Motor neuron (in vitro differentiated cells): ENCODE measurements around the gene PRKAR2B. TPM values are rescaled to one million over a fixed set of nuclear protein-coding genes. Genes with fewer than 3 reads are reported as not detected.

ENCODE experiments used
- ATAC-seq, 8 experiments: fragments of 200-7000 bp; cut with Tn5 transposase; replicated peaks in 6 of 8; 2 replicates each; pipeline ENCODE4 v1.8.0; 2021; ENCODE audit warnings: mild to moderate bottlenecking in 8 of 8, moderate library complexity in 8 of 8
- H3K27ac ChIP-seq, 2 donors: fragments of 250-450 bp; sonication (Bioruptor Pico); 2 replicates each; pipeline ENCODE4 v1.9.0; 2021; ENCODE audit warnings: antibody characterized with exemption in 2 of 2, mild to moderate bottlenecking in 2 of 2, moderate library complexity in 1 of 2
- H3K4me1 ChIP-seq, 2 donors: fragments of 250-450 bp; sonication (Bioruptor Pico); replicated peaks in 1 of 2; 2 replicates each; pipeline ENCODE4 v1.6.1; 2021; ENCODE audit warnings: antibody characterized with exemption in 2 of 2, mild to moderate bottlenecking in 2 of 2, moderate library complexity in 1 of 2
- H3K4me3 ChIP-seq, 5 donors: fragments of 250-450 bp; sonication (Bioruptor Pico); 2 replicates each; pipeline ENCODE4 v1.9.0; 2021; ENCODE audit warnings: antibody characterized with exemption in 5 of 5, mild to moderate bottlenecking in 5 of 5, moderate library complexity in 4 of 5
- WGBS, 10 experiments: fragments of 450-650 bp; shearing (Covaris generic); methylation state at CpG; one replicate each; pipeline ENCODE4 v1.0.0; 2022; 5-methylcytosine and 5-hydroxymethylcytosine counted together
- in situ Hi-C, 9 experiments: fragments of 400-800 bp; cut with MboI; loops; one replicate each; pipeline ENCODE4 v1.15.0; 2021; ENCODE audit warnings: low sequenced_read_pairs in 9 of 9, low pct_unique_long_range_greater_than_20kb in 2 of 9; ENCODE audit not compliant: unreplicated experiment in 9 of 9
- total RNA-seq, 8 experiments: library from RNA; unstranded; fragments of 300-600 nt; gene quantifications; 2 replicates each; pipeline versions ENCODE4 v1.2.3 to v1.2.4, GENCODE V29; 2022

The PRKAR2B gene
- total RNA-seq, 8 experiments from 2014 or later: 17.7 to 43.8 (median 33.6) TPM

DNA sequence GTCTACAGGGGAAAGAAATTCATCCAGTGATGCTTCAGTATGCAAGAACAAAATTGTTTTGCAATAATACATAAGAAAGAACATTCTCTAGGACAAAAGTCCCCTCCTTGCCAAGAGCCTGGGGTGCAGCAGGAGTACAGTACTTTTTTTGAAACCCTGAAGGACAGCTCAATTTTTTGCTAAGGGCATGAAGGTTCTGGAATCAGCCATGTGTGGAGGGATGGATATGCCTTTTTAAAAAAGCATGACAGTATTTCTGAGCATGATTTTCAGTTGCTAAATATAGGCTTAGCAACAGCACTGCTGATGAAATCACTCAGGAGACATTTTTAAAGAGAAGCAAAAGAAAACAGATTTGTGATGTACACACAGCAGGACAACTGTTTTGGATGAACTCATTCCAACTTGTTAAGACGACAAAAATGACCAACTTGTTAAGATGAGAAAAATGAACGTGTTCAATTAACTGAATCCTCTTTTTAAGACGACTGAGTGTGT, 163.6 kb downstream of the PRKAR2B start:
- 12 to 100% (median 83%) methylated on average over 2 to 3 of the region's 3 CpGs; no CpG with 5 or more reads in 3 of the 10 experiments for WGBS, 10 experiments
- no peak overlapping the region for H3K4me3 ChIP-seq
- H3K27ac ChIP-seq: no peak overlapping the region
- ATAC-seq: peak in 3 of 8 experiments; percentile 26 to 71 (median 67)
- no peaks in the 10 kb centered on the region for H3K4me1 ChIP-seq
- in situ Hi-C loops: no loop called here

DNA sequence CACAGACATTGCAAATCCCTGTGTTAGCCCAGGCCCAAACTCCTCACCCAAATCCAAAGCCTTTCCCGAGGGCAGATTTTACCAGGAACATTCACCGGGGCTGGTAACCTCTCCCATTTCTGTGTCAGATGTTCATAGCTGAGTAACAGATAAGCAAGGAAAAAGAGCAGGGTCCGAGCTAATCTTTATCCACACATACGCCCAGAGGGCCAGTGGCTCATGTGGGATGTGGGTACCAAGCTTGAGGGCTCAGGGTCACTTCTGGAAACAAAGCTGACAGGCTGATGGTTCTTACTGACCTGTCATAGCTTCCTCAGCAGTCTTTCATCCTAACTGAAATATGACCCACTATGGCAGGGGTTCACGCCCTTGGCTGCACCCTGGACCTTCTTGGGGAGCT, 164.1 kb downstream of the PRKAR2B start:
- Histone ChIP-seq H3K27ac (no peak overlapping the region), H3K4me3 (no peak overlapping the region), H3K4me1 (no peaks in the 10 kb centered on the region)
- in situ Hi-C loops: no loop called here
- no peak for ATAC-seq
- 67 to 100% (median 100%) methylated on average over 1 to 4 of the region's 5 CpGs; no CpG with 5 or more reads in 3 of the 10 experiments for WGBS, 10 experiments

DNA sequence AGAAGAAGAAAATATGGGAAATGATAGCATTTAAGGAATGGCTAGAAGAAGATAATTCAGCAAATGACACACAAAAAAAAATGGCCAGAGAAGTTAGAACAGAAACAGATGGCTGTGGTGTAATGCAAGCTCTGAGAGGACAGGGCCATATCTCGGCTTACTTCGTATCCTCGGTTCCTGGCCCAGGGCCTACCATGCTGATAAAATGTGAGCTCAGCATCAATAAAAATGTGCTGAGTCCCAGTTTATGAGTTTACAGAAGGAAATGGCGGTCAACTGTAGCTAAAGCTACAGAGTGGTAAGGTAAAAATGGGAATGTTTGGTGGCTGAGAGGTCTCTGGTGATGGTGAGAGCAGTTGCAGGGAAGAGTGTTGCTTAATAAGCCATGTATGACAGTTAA, 165.1 kb downstream of the PRKAR2B start:
- no peaks in the 10 kb centered on the region for H3K4me1 ChIP-seq
- H3K4me3 ChIP-seq: no peak overlapping the region
- 83 to 100% (median 97%) methylated on average over 1 to 4 of the region's 4 CpGs; no CpG with 5 or more reads in 1 of the 10 experiments for WGBS, 10 experiments
- no peak for ATAC-seq
- in situ Hi-C loops: no loop called here
- no peak overlapping the region for H3K27ac ChIP-seq

DNA sequence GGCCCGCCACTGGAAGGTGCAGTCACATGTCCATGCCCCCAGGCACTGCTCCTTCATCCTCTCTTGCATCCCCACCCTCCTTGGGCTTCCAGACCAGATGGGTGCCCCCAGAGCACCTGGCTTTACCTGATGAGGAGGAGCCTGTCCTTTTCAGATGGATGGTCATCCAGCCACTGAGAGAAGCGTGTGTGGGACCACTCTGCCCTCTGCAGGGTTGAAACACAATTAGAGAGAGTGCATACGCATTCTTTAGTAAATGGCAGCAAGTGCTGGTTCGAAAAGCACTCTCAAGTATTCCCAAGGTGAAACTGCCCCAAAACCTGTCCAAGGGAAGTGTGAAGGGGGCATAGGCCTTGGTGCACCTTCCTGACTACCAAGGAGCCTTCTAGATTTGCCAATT, 165.9 kb downstream of the PRKAR2B start:
- 81 to 100% (median 91%) methylated on average over 2 of the region's 4 CpGs; no CpG with 5 or more reads in 6 of the 10 experiments for WGBS, 10 experiments
- no peak for ATAC-seq
- Histone ChIP-seq H3K4me1 (no peaks in the 10 kb centered on the region), H3K4me3 (no peak overlapping the region), H3K27ac (no peak overlapping the region)
- in situ Hi-C loops: no loop called here

Other genes starting within 250 kb of the PRKAR2B start
- gene PIK3CG, start 179.4 kb upstream of the PRKAR2B start, total RNA-seq: 10 to 100 TPM in 1 of 8 experiments, 1 to 10 TPM in 1, under 1 TPM in 2, not detected in 4; 0.14 to 38.7 (median 1.5) TPM
- 100 to 1,000 TPM in 1 of 8 experiments, 10 to 100 TPM in 7; 30.4 to 101 (median 61.2) TPM for gene HBP1, start 124.3 kb downstream of the PRKAR2B start, total RNA-seq